HG03045 (cell line): ENCODE results near the gene IMPACT.

ENCODE experiments used
- ATAC-seq: cut with Tn5 transposase; IDR thresholded peaks from one replicate; pipeline ENCODE4 v1.9.1; 2021; ENCODE audit warnings: mild to moderate bottlenecking, moderate library complexity; ENCODE audit not compliant: unreplicated experiment

The IMPACT gene

GRCh38 chr18:24474406-24474805, 47.9 kb downstream of the IMPACT start:
- ATAC-seq, result no peak

GRCh38 chr18:24475926-24476589, 49.6 kb downstream of the IMPACT start:
- no peak for ATAC-seq

GRCh38 chr18:24479371-24479770, 52.9 kb downstream of the IMPACT start:
- no peak for ATAC-seq

- no peak for ATAC-seq
Measured at GRCh38 chr18:24482821-24483220, 56.4 kb downstream of the IMPACT start.

GRCh38 chr18:24485681-24486080, 59.2 kb downstream of the IMPACT start:
- ATAC-seq, result no peak

GRCh38 chr18:24486684-24487083, 60.2 kb downstream of the IMPACT start:
- no peak for ATAC-seq

GRCh38 chr18:24488824-24489493, 62.5 kb downstream of the IMPACT start:
- no peak for ATAC-seq

- no peak for ATAC-seq
Measured at GRCh38 chr18:24490539-24490938, 64.1 kb downstream of the IMPACT start.

- peak; percentile 66 for ATAC-seq
Measured at GRCh38 chr18:24491927-24492834, 65.7 kb downstream of the IMPACT start.

- ATAC-seq, result no peak
Measured at GRCh38 chr18:24494586-24494985, 68.1 kb downstream of the IMPACT start.

GRCh38 chr18:24497031-24497754, 70.7 kb downstream of the IMPACT start:
- no peak for ATAC-seq

- ATAC-seq, result no peak
Measured at GRCh38 chr18:24499814-24500213, 73.3 kb downstream of the IMPACT start.

GRCh38 chr18:24500217-24500616, 73.7 kb downstream of the IMPACT start:
- no peak for ATAC-seq

GRCh38 chr18:24500766-24501165, 74.3 kb downstream of the IMPACT start:
- ATAC-seq, result no peak

GRCh38 chr18:24502667-24503523, 76.4 kb downstream of the IMPACT start:
- ATAC-seq, result no peak
